ENCODE results near the gene BRSK2. TPM values are rescaled to one million over a fixed set of nuclear protein-coding genes. Genes with fewer than 3 reads are reported as not detected.

Gene BRSK2
- total and polyA plus RNA-seq, 4 donors: 0.55 to 1.0 (median 0.62) TPM

GRCh38 chr11:1481483-1481825 lies 91.7 kb downstream of the BRSK2 start:
- H3K27ac ChIP-seq (ENCODE audit: low read depth in 1 of 2, low read length in 2 of 2): peak overlapping the region; percentile 93 to 96

GRCh38 chr11:1481861-1482441 lies 92.2 kb downstream of the BRSK2 start:
- intact Hi-C loops (cut with DNase I): loop anchor here in 1 of 2 donors (10.0 kb wide), 1 partner anchor 207 kb away; no protein-coding TSS in a partner anchor
- no peaks in the 10 kb centered on the region for H3K27me3 ChIP-seq (ENCODE audit: control insufficient read depth in 1 of 2, insufficient read depth in 2 of 2, low read length in 1 of 2)
- H3K27ac ChIP-seq (ENCODE audit: low read depth in 1 of 2, low read length in 2 of 2): peak overlapping the region; percentile 93 to 96
- H3K36me3 ChIP-seq (ENCODE audit: control insufficient read depth in 1 of 2, insufficient read depth in 2 of 2, low read length in 1 of 2): peaks cover 0 to 2% of the 10 kb centered on the region in 2 donors
- H3K4me3 ChIP-seq (ENCODE audit: low read length in 2 of 2): no peak overlapping the region
- no peaks in the 10 kb centered on the region for H3K9me3 ChIP-seq (ENCODE audit: control insufficient read depth, low read length)
- no peaks in the 10 kb centered on the region for H3K4me1 ChIP-seq (ENCODE audit: control insufficient read depth in 1 of 2, insufficient read depth in 2 of 2, low read length in 2 of 2)
- ATAC-seq (ENCODE audit: low FRiP score) (peak; percentile 19), DNase-seq (peak; percentile 40 to 72)
- 42 to 46% methylated on average over 16 of the region's 16 CpGs for WGBS, 2 donors

More at GRCh38 chr11:1481483-1481825, 91.7 kb downstream of the BRSK2 start:
- peak; percentile 75 to 84 for DNase-seq
- Histone ChIP-seq H3K4me3 (ENCODE audit: low read length in 2 of 2) (no peak overlapping the region), H3K27me3 (ENCODE audit: control insufficient read depth in 1 of 2, insufficient read depth in 2 of 2, low read length in 1 of 2) (no peaks in the 10 kb centered on the region), H3K4me1 (ENCODE audit: control insufficient read depth in 1 of 2, insufficient read depth in 2 of 2, low read length in 2 of 2) (no peaks in the 10 kb centered on the region), H3K36me3 (ENCODE audit: control insufficient read depth in 1 of 2, insufficient read depth in 2 of 2, low read length in 1 of 2) (peaks cover 0 to 2% of the 10 kb centered on the region in 2 donors), H3K9me3 (ENCODE audit: control insufficient read depth, low read length) (no peaks in the 10 kb centered on the region)
- ATAC-seq (ENCODE audit: low FRiP score): peak; percentile 55
- WGBS, 2 donors: 6 to 11% methylated on average over 2 of the region's 2 CpGs
- intact Hi-C loops (cut with DNase I): loop anchor here in 1 of 2 donors (10.0 kb wide), 1 partner anchor 207 kb away; no protein-coding TSS in a partner anchor

DNA sequence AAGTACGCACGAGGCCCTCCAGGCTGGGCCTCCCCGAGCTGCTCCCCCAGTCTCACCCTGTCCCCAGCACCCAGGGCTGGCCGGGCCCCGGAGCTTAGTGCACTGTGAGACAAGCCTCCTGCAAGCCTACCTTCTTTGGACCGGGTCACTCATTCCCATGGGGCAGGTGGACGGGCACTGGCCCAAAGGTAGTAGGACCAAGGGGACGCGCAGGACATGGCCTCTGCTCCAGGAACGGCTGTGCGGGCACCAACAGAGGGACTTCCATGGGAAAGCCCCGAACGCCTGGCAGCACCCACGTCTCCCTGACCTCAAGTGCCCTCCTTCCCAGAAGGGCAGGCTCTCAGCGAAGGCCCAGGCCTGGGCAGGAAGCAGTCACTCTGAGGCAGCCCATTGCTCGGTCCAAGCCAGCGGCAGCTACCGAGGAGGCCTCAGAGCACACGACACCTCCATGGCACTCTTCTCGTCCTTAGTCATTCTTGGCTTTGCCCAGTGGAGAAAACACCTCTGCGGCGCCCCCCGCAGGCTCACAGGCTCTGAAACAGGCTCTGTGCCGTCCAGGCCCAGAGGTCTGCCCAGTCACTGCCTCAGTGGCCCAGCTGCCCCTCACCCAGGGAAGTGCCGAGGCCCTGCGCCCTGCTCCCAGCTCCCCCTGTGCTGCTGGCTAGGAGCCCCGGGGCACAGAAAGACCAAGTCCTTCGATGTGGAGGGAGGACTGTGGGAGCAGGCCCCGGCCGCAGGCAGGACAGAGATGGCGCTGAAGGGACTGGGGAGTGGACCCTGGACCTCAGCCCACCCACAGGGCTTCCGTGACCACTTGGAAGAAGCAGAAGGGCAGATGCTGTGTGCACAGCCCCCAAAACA lies 93.1 kb downstream of the BRSK2 start:
- WGBS, 2 donors: 8 to 15% methylated on average over 32 of the region's 32 CpGs
- no peaks in the 10 kb centered on the region for H3K27me3 ChIP-seq (ENCODE audit: control insufficient read depth in 1 of 2, insufficient read depth in 2 of 2, low read length in 1 of 2)
- H3K4me3 ChIP-seq (ENCODE audit: low read length in 2 of 2): no peak overlapping the region
- intact Hi-C loops (cut with DNase I): loop anchor here in 1 of 2 donors (10.0 kb wide), 1 partner anchor 208 kb away; no protein-coding TSS in a partner anchor
- peaks cover 0 to 2% of the 10 kb centered on the region in 2 donors for H3K36me3 ChIP-seq (ENCODE audit: control insufficient read depth in 1 of 2, insufficient read depth in 2 of 2, low read length in 1 of 2)
- ATAC-seq (ENCODE audit: low FRiP score) (peak; percentile 31), DNase-seq (peak; percentile 82 to 88)
- no peaks in the 10 kb centered on the region for H3K4me1 ChIP-seq (ENCODE audit: control insufficient read depth in 1 of 2, insufficient read depth in 2 of 2, low read length in 2 of 2)
- H3K27ac ChIP-seq (ENCODE audit: low read depth in 1 of 2, low read length in 2 of 2): peak overlapping the region; percentile 93 to 96
- H3K9me3 ChIP-seq (ENCODE audit: control insufficient read depth, low read length): no peaks in the 10 kb centered on the region

DNA sequence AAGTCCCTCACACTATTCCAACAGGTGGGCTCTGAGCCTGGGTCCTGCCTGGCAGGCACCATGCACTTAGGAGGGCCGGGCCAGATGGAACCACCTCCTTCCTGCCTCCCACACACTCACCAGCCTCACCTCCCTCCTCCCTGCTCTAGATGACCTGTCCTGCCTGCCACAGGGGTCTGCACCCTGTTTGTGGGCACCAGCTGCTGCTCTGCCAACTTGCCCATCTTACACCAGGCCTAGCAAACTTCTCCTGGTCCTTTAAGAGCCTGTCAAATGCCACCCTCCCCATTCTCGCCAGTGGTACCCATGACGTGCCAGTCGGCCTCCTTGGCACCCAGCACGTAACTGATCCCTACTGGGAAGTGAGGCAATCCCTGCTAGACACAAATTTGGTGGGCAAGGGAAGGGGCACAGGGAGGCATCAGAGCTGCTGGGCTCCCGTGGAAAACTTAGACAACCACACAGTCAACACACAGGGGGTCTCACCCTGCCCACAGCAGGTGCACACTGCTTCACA lies 93.8 kb downstream of the BRSK2 start:
- H3K27me3 ChIP-seq (ENCODE audit: control insufficient read depth in 1 of 2, insufficient read depth in 2 of 2, low read length in 1 of 2): no peaks in the 10 kb centered on the region
- no peaks in the 10 kb centered on the region for H3K9me3 ChIP-seq (ENCODE audit: control insufficient read depth, low read length)
- no peak overlapping the region for H3K4me3 ChIP-seq (ENCODE audit: low read length in 2 of 2)
- intact Hi-C loops (cut with DNase I): loop anchor here in 1 of 2 donors (10.0 kb wide), 1 partner anchor 209 kb away; no protein-coding TSS in a partner anchor
- WGBS, 2 donors: 10 to 13% methylated on average over 6 of the region's 6 CpGs
- DNase-seq (peak; percentile 61 to 82), ATAC-seq (ENCODE audit: low FRiP score) (no peak)
- peak overlapping the region; percentile 93 to 96 for H3K27ac ChIP-seq (ENCODE audit: low read depth in 1 of 2, low read length in 2 of 2)
- H3K4me1 ChIP-seq (ENCODE audit: control insufficient read depth in 1 of 2, insufficient read depth in 2 of 2, low read length in 2 of 2): no peaks in the 10 kb centered on the region
- H3K36me3 ChIP-seq (ENCODE audit: control insufficient read depth in 1 of 2, insufficient read depth in 2 of 2, low read length in 1 of 2): peaks cover 0 to 2% of the 10 kb centered on the region in 2 donors

DNA sequence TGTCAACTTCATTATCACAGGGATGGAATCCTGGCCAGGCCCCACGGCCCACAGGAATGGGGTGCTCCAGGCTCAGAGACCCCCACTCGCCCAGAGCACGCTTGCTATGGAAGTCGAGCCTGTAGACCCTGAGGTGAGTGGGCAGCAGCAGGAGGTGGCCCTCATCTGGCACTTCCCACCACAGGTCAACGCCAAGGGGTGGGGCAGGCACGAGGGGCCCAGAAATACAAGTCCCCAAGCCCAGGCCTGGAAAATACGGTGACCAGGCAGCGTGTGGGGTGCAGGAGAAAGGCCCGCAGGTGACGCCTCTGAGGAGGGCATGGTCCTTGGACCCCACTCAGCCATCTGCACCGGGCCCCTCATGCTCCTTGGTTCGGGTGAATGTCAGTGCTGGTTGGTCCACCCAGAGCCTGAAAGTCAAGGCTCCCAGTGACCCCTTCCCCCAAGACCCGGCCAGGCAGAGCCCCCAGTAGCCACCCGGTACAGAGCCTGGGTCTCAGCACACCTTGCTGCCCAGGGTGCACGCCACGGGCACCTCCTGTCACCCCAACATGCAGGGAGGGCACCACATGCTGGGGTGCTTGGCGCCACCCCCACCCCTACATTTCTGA lies 94.4 kb downstream of the BRSK2 start:
- Histone ChIP-seq H3K9me3 (ENCODE audit: control insufficient read depth, low read length) (no peaks in the 10 kb centered on the region), H3K36me3 (ENCODE audit: control insufficient read depth in 1 of 2, insufficient read depth in 2 of 2, low read length in 1 of 2) (peaks cover 0 to 2% of the 10 kb centered on the region in 2 donors), H3K4me1 (ENCODE audit: control insufficient read depth in 1 of 2, insufficient read depth in 2 of 2, low read length in 2 of 2) (no peaks in the 10 kb centered on the region), H3K4me3 (ENCODE audit: low read length in 2 of 2) (no peak overlapping the region), H3K27me3 (ENCODE audit: control insufficient read depth in 1 of 2, insufficient read depth in 2 of 2, low read length in 1 of 2) (no peaks in the 10 kb centered on the region), H3K27ac (ENCODE audit: low read depth in 1 of 2, low read length in 2 of 2) (peak overlapping the region; percentile 93 to 96)
- DNase-seq (peak; percentile 38 to 70), ATAC-seq (ENCODE audit: low FRiP score) (no peak)
- intact Hi-C loops (cut with DNase I): loop anchor here in 1 of 2 donors (10.0 kb wide), 1 partner anchor 209 kb away; no protein-coding TSS in a partner anchor
- WGBS, 2 donors: 79 to 83% methylated on average over 17 of the region's 17 CpGs

DNA sequence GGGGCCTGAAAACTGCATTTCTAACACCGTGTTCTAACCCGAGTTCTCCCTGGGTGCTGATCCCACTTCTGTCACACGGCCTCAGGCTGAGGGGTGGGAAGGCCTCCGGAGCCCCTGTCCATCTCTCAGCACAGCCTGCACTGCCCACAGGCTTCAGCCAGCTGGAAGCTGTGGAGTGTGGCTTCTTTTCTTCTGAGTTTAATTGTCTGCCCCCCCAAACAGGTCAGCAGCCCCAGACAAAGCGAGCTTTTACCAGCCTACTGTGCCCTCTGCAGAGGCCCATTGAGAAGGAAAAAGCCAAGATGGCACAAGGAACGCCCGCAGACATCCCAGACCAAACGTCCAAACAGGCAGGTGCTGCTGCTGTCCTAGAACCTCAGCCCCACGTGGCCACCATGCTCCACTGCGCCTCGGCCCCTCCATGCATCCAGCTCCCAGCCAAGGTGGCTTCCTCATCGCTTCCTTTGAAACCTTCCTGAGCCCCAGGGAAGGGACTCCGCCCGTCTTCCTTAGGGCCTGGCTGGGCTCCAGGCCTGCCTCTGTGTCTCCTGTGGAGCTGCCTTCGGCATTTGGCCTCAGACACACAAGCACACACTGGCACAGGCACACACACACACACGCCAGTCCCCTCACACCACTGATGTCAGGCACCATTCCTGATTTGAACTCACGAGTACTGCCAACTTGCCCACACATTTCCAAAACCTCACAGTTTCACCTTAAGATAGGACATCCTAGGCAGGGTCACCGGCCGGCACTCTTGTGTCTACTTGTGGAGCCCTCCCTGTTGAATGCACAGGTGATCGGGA lies 95.2 kb downstream of the BRSK2 start:
- intact Hi-C loops (cut with DNase I): loop anchor here in 1 of 2 donors (10.0 kb wide), 1 partner anchor 210 kb away; no protein-coding TSS in a partner anchor
- Histone ChIP-seq H3K4me3 (ENCODE audit: low read length in 2 of 2) (peak overlapping the region in 1 of 2 donors; percentile 15), H3K27me3 (ENCODE audit: control insufficient read depth in 1 of 2, insufficient read depth in 2 of 2, low read length in 1 of 2) (no peaks in the 10 kb centered on the region), H3K9me3 (ENCODE audit: control insufficient read depth, low read length) (no peaks in the 10 kb centered on the region), H3K36me3 (ENCODE audit: control insufficient read depth in 1 of 2, insufficient read depth in 2 of 2, low read length in 1 of 2) (no peaks in the 10 kb centered on the region), H3K4me1 (ENCODE audit: control insufficient read depth in 1 of 2, insufficient read depth in 2 of 2, low read length in 2 of 2) (no peaks in the 10 kb centered on the region), H3K27ac (ENCODE audit: low read depth in 1 of 2, low read length in 2 of 2) (peak overlapping the region; percentile 1 to 93)
- no peak for ATAC-seq (ENCODE audit: low FRiP score)
- WGBS, 2 donors: 25 to 29% methylated on average over 20 of the region's 20 CpGs
- peak; percentile 61 to 77 for DNase-seq

GRCh38 chr11:1485504-1485885 lies 95.8 kb downstream of the BRSK2 start:
- H3K4me3 ChIP-seq (ENCODE audit: low read length in 2 of 2): peak overlapping the region in 1 of 2 donors; percentile 15
- no peaks in the 10 kb centered on the region for H3K9me3 ChIP-seq (ENCODE audit: control insufficient read depth, low read length)
- ATAC-seq (ENCODE audit: low FRiP score) (no peak), DNase-seq (peak; percentile 42 to 64)
- no peaks in the 10 kb centered on the region for H3K4me1 ChIP-seq (ENCODE audit: control insufficient read depth in 1 of 2, insufficient read depth in 2 of 2, low read length in 2 of 2)
- intact Hi-C loops (cut with DNase I): loop anchor here in 1 of 2 donors (10.0 kb wide), 1 partner anchor 211 kb away; no protein-coding TSS in a partner anchor
- H3K36me3 ChIP-seq (ENCODE audit: control insufficient read depth in 1 of 2, insufficient read depth in 2 of 2, low read length in 1 of 2): no peaks in the 10 kb centered on the region
- 13 to 14% methylated on average over 16 to 17 of the region's 17 CpGs for WGBS, 2 donors
- H3K27ac ChIP-seq (ENCODE audit: low read depth in 1 of 2, low read length in 2 of 2): peak overlapping the region; percentile 1 to 93
- H3K27me3 ChIP-seq (ENCODE audit: control insufficient read depth in 1 of 2, insufficient read depth in 2 of 2, low read length in 1 of 2): no peaks in the 10 kb centered on the region

All from aorta (tissue), 5 donors.